Neural crest cell (in vitro differentiated cells): ENCODE results near the gene CDH13. TPM values are rescaled to one million over a fixed set of nuclear protein-coding genes. Genes with fewer than 3 reads are reported as not detected.

Experiments
- DNase-seq: peaks from one replicate; pipeline ENCODE4 v3.0.0; 2021; ENCODE audit warnings: low read depth, mixed read lengths, low spot score
- H3K27ac Mint-ChIP-seq: one replicate; pipeline ENCODE4 v1.8.0; 2021; ENCODE audit warnings: mild to moderate bottlenecking, mixed read lengths; ENCODE audit not compliant: unreplicated experiment
- H3K27me3 Mint-ChIP-seq: 2 replicates; pipeline ENCODE4 v1.8.0; 2021; ENCODE audit warnings: low read depth, mild to moderate bottlenecking, mixed read lengths
- H3K36me3 Mint-ChIP-seq: 2 replicates; pipeline ENCODE4 v1.8.0; 2021; ENCODE audit warnings: low read depth, mild to moderate bottlenecking, mixed read lengths
- H3K4me1 Mint-ChIP-seq: 2 replicates; pipeline ENCODE4 v1.8.0; 2021; ENCODE audit warnings: mixed read lengths
- H3K4me3 Mint-ChIP-seq: one replicate; pipeline ENCODE4 v1.8.0; 2021; ENCODE audit warnings: mild to moderate bottlenecking, mixed read lengths
- H3K9me3 Mint-ChIP-seq: 2 replicates; pipeline ENCODE4 v1.8.0; 2021; ENCODE audit warnings: mixed read lengths
- total RNA-seq: library from RNA; stranded (reverse); gene quantifications from 2 replicates; pipeline ENCODE4 v1.2.1, GENCODE V29; 2021
- TF ChIP-seq, protein P1 (sequence below): fragments of 200-600 bp; sonication (generic); conservative IDR thresholded peaks from 2 replicates; pipeline ENCODE4 v1.5.0; 2021; ENCODE audit warnings: antibody characterized with exemption, mild to moderate bottlenecking

The CDH13 gene
- total RNA-seq, 1 donor from 2014 or later: 1.1 TPM

DNA sequence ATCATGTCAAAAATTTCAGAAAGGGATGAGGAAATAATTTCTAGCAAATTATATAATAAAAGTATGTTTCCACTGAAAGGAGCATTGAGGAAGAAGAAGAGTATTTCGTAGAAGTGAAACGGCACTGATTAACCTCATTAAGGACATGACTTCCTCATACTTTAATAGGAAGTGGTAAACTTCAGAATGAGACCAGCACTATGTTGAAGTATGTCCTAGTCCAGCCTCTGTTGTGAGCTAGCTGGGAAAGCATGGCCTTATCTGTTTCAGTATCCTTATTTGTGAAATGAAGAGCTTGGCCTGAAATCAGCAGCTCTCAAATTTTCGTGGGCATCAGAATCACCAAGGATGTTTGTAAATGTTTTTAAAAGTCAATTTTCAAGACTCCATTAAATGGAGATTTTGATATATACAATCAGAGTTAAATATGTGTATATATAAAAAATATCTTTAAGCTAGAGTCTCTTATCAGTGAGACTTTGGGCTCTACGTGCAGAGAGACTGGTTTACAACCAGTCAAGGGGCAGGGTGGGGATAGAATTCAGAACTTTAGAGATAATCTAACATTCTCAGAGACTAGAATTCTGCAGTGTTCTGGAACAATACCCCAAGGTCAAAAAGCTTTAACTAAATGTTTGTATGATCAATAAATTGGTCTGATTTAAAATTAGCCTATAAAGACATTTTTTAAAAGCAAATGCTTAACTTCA, 365.4 kb downstream of the CDH13 start:
- TF ChIP-seq, protein P1, sequence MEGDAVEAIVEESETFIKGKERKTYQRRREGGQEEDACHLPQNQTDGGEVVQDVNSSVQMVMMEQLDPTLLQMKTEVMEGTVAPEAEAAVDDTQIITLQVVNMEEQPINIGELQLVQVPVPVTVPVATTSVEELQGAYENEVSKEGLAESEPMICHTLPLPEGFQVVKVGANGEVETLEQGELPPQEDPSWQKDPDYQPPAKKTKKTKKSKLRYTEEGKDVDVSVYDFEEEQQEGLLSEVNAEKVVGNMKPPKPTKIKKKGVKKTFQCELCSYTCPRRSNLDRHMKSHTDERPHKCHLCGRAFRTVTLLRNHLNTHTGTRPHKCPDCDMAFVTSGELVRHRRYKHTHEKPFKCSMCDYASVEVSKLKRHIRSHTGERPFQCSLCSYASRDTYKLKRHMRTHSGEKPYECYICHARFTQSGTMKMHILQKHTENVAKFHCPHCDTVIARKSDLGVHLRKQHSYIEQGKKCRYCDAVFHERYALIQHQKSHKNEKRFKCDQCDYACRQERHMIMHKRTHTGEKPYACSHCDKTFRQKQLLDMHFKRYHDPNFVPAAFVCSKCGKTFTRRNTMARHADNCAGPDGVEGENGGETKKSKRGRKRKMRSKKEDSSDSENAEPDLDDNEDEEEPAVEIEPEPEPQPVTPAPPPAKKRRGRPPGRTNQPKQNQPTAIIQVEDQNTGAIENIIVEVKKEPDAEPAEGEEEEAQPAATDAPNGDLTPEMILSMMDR: no peak
- Mint-ChIP-seq H3K36me3 (no peaks in the 10 kb centered on the region), H3K9me3 (no peaks in the 10 kb centered on the region), H3K27ac (no peak overlapping the region), H3K4me3 (no peak overlapping the region), H3K4me1 (no peaks in the 10 kb centered on the region), H3K27me3 (no peaks in the 10 kb centered on the region)
- no peak for DNase-seq

DNA sequence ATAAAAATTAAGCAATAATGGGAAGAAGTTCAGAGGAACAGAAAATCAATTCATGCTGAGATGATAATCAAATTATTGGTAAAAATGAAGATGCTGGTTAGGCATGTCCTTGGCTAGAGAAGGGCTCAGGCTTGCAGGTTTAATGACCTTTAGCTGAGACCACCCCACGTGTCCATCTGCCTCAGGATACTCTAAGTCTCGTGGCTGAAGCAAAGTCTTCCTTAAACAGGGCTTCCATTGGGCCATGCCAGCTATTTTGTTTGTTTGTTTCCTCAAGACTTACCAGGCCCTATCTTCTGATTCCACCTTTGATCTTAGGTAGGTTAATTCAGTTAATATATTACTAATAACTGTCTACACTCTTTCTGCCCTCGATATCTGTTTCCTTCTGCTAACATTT, 366.0 kb downstream of the CDH13 start:
- Mint-ChIP-seq H3K9me3 (no peaks in the 10 kb centered on the region), H3K27me3 (no peaks in the 10 kb centered on the region)

DNA sequence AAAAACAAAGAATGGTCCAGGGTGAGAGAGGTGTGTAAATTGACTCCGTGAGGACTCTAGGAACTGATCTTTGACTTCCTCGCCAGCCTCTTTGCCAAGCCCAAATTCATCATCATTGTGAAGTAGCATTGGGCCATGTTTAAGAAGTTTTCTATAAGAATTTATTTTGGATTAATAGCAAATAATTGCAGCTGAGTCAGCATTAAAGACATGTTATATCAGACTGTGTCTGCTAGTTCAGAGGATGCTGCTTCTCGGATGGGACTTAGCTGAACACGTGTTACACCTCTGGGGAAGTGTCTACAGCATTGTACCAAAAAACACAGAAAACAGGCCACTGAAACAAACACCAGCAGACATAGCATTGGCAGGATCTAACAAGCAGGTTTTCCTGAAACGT, 366.6 kb downstream of the CDH13 start:
- TF ChIP-seq, protein P1: no peak
- DNase-seq: no peak
- Mint-ChIP-seq H3K4me1 (no peaks in the 10 kb centered on the region), H3K27ac (no peak overlapping the region), H3K4me3 (no peak overlapping the region), H3K36me3 (no peaks in the 10 kb centered on the region), H3K27me3 (no peaks in the 10 kb centered on the region), H3K9me3 (no peaks in the 10 kb centered on the region)

More for the DNA sequence above, 366.0 kb downstream of the CDH13 start:
- no peak for DNase-seq
- no peak overlapping the region for H3K4me3 Mint-ChIP-seq
- H3K27ac Mint-ChIP-seq: no peak overlapping the region
- H3K36me3 Mint-ChIP-seq: no peaks in the 10 kb centered on the region
- TF ChIP-seq, protein P1: no peak
- no peaks in the 10 kb centered on the region for H3K4me1 Mint-ChIP-seq

DNA sequence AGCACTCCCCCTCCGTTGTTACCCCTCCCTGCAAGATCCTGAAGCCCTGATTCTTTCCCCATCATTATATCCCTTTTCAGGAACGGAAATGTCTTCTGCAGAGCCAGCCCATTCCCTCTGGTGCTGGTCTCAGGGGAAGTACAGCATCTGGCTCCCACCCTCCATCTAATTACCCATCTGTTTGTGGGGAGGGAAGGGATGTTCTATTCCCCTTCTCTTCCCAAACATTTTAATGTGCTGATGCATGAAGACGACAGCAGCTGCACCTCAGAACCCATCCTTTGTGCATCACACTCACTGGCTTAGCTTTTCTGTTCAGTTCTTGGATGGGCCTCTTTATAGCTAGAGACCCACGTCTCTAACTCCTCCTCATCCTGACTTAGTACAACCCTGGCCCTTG, 367.2 kb downstream of the CDH13 start:
- no peak for DNase-seq
- no peak overlapping the region for H3K27ac Mint-ChIP-seq
- H3K4me1 Mint-ChIP-seq: no peaks in the 10 kb centered on the region
- no peaks in the 10 kb centered on the region for H3K36me3 Mint-ChIP-seq
- TF ChIP-seq, protein P1: no peak
- no peaks in the 10 kb centered on the region for H3K9me3 Mint-ChIP-seq
- H3K4me3 Mint-ChIP-seq: no peak overlapping the region
- H3K27me3 Mint-ChIP-seq: no peaks in the 10 kb centered on the region

DNA sequence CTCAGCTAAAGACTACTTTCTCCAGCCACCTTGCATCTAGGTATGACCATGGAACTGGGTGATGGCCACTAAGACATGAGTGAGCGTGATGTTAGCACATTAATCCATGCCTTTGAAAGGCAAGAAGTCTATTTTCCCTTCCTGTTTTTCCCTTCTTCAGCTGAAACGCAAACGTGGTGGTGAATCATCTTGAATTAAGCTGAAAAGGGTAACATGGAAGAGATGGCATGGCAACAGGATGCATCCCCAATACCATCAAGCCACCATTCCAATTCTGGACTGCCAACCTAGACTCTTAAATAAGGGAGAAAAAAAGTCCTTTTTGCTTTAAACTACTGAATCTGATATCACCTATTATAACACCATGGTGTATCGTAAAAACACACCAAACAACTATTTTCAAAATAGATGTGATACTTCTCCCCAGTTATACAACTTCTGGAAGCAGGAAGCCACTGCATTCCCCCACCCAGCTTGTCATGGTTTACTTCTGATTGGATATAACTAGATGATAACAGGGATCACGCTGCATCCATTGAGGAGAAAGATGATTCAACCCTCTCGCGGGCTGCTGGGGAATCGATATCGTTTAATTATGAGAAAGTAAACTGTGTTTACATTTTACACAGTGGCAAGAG, 368.6 kb downstream of the CDH13 start:
- no peak overlapping the region for H3K4me3 Mint-ChIP-seq
- no peak overlapping the region for H3K27ac Mint-ChIP-seq
- H3K36me3 Mint-ChIP-seq: no peaks in the 10 kb centered on the region
- TF ChIP-seq, protein P1: no peak
- DNase-seq: no peak
- no peaks in the 10 kb centered on the region for H3K27me3 Mint-ChIP-seq
- no peaks in the 10 kb centered on the region for H3K4me1 Mint-ChIP-seq
- H3K9me3 Mint-ChIP-seq: no peaks in the 10 kb centered on the region
